OCI-LY7 (cell line): ENCODE results near the gene ADARB2. TPM values are rescaled to one million over a fixed set of nuclear protein-coding genes. Genes with fewer than 3 reads are reported as not detected.
A peak's percentile ranks its signal among the peaks of the same experiment; 100 is the strongest.

Source experiments
- BruUV-seq: library from RNA; stranded (reverse); fragments of 400-500 nt; replicated peaks from 2 replicates; lab custom pipeline; 2021; lab: Mats Ljungman, UMichigan
- CTCF ChIA-PET: fragments of 300-600 bp; sonication (Branson Sonifier 250); formaldehyde crosslinking; loops from one replicate; lab custom pipeline; 2022; ENCODE audit warnings: antibody characterized with exemption; ENCODE audit not compliant: unreplicated experiment; lab: Charles Lee
- POLR2A ChIA-PET: fragments of 300-600 bp; sonication (Branson Sonifier 250); formaldehyde crosslinking; loops from one replicate; lab custom pipeline; 2022; ENCODE audit warnings: antibody characterized with exemption; lab: Charles Lee
- DNase-seq: peaks from one replicate; pipeline ENCODE4 v3.0.0-alpha.2; 2015; ENCODE audit warnings: low spot score
- H2AFZ ChIP-seq: fragments of 200-600 bp; sonication (generic), shearing (Covaris generic); 2 replicates; pipeline ENCODE4 v1.6.1; 2014; ENCODE audit warnings: mild to moderate bottlenecking, antibody characterized with exemption, low read length, moderate library complexity
- H3K27ac ChIP-seq: fragments of 200-600 bp; sonication (generic); 2 replicates; pipeline ENCODE4 v1.5.1; 2014; ENCODE audit warnings: mixed run types, low read depth, mild to moderate bottlenecking, moderate library complexity, low read length, inconsistent platforms; ENCODE audit not compliant: poor library complexity, severe bottlenecking
- H3K36me3 ChIP-seq: fragments of 200-600 bp; sonication (generic); 2 replicates; pipeline ENCODE4 v1.6.1; 2014; ENCODE audit warnings: mild to moderate bottlenecking, antibody characterized with exemption, low read length, moderate library complexity, mixed read lengths; ENCODE audit not compliant: insufficient read depth
- H3K4me1 ChIP-seq: fragments of 200-600 bp; sonication (generic); 2 replicates; pipeline ENCODE4 v1.5.1; 2014; ENCODE audit warnings: mild to moderate bottlenecking, low read length; ENCODE audit not compliant: insufficient read depth, poor library complexity, severe bottlenecking
- H3K4me2 ChIP-seq: fragments of 200-600 bp; sonication (generic); 2 replicates; pipeline ENCODE4 v1.6.1; 2014; ENCODE audit warnings: mild to moderate bottlenecking, low read length
- H3K4me3 ChIP-seq: fragments of 200-600 bp; sonication (generic); 2 replicates; pipeline ENCODE4 v1.5.1; 2014; ENCODE audit warnings: mild to moderate bottlenecking, low read depth, low read length; ENCODE audit not compliant: poor library complexity, severe bottlenecking
- H3K79me2 ChIP-seq: fragments of 200-600 bp; sonication (generic); 2 replicates; pipeline ENCODE4 v1.6.1; 2016; ENCODE audit warnings: low read depth, mild to moderate bottlenecking, low read length, moderate library complexity, mixed read lengths; ENCODE audit not compliant: insufficient read depth
- H3K9me2 ChIP-seq: fragments of 200-600 bp; sonication (generic); 2 replicates; pipeline ENCODE4 v1.6.1; 2016; ENCODE audit warnings: mild to moderate bottlenecking, low read length, mixed read lengths; ENCODE audit not compliant: insufficient read depth
- H3K9me3 ChIP-seq: fragments of 200-600 bp; sonication (generic); 2 replicates; pipeline ENCODE4 v1.6.1; 2014; ENCODE audit warnings: mild to moderate bottlenecking, mixed run types, low read length, mixed read lengths
- H4K20me1 ChIP-seq: fragments of 200-600 bp; sonication (generic); 2 replicates; pipeline ENCODE4 v1.6.1; 2014; ENCODE audit warnings: mild to moderate bottlenecking, antibody characterized with exemption, low read length, moderate library complexity, mixed read lengths; ENCODE audit not compliant: insufficient read depth
- EZH2phosphoT487 ChIP-seq: fragments of 200-600 bp; sonication (generic); IDR thresholded peaks from 2 replicates; pipeline ENCODE4 v1.6.1; 2018; ENCODE audit warnings: low read depth, borderline replicate concordance, mild to moderate bottlenecking, mixed run types, antibody characterized with exemption, low read length, moderate library complexity, mixed read lengths
- intact Hi-C: fragments of 100-400 bp; cut with micrococcal nuclease; formaldehyde crosslinking; loops from one replicate; pipeline ENCODE4 v1.10.0; 2022; ENCODE audit not compliant: unreplicated experiment
- total RNA-seq, 2 experiments: library from RNA; depleted of rRNA in 1 of 2; stranded (reverse); fragments of >200 nt in 1 of 2; shearing (Covaris generic) in 1 of 2; gene quantifications; 2 replicates each; pipeline ENCODE4 v1.2.3, GENCODE V29; 2014 to 2022
- TF ChIP-seq, protein P1 (sequence below): fragments of 200-600 bp; sonication (generic); conservative IDR thresholded peaks from 2 replicates; pipeline ENCODE4 v1.5.1; 2014; ENCODE audit warnings: mild to moderate bottlenecking, antibody characterized with exemption, low read length, moderate library complexity, mixed read lengths

Gene ADARB2
- total RNA-seq, 2 experiments from 2014 or later = 0.03 TPM; not detected in 1

GRCh38 chr10:1368842-1369171 is 368.5 kb downstream of the ADARB2 start:
- POLR2A ChIA-PET = interaction anchor here (0.6 kb wide), 3 partner anchors 11 to 38 kb away, joined by 3 to 6 read pairs (median 3); no protein-coding TSS in a partner anchor
- no peak overlapping the region for H3K4me2 ChIP-seq
- no peaks in the 10 kb centered on the region for H3K79me2 ChIP-seq
- CTCF ChIA-PET = interaction anchor here (0.6 kb wide), 1 partner anchor 298 kb away, joined by 8 read pairs; no protein-coding TSS in a partner anchor
- no peak for TF ChIP-seq EZH2phosphoT487
- TF ChIP-seq, protein P1, sequence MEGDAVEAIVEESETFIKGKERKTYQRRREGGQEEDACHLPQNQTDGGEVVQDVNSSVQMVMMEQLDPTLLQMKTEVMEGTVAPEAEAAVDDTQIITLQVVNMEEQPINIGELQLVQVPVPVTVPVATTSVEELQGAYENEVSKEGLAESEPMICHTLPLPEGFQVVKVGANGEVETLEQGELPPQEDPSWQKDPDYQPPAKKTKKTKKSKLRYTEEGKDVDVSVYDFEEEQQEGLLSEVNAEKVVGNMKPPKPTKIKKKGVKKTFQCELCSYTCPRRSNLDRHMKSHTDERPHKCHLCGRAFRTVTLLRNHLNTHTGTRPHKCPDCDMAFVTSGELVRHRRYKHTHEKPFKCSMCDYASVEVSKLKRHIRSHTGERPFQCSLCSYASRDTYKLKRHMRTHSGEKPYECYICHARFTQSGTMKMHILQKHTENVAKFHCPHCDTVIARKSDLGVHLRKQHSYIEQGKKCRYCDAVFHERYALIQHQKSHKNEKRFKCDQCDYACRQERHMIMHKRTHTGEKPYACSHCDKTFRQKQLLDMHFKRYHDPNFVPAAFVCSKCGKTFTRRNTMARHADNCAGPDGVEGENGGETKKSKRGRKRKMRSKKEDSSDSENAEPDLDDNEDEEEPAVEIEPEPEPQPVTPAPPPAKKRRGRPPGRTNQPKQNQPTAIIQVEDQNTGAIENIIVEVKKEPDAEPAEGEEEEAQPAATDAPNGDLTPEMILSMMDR = peak; percentile 78
- peak; percentile 58 for DNase-seq
- H4K20me1 ChIP-seq = no peaks in the 10 kb centered on the region
- no peak overlapping the region for H2AFZ ChIP-seq
- no peak overlapping the region for H3K27ac ChIP-seq
- H3K9me3 ChIP-seq = no peaks in the 10 kb centered on the region
- no TSS peak for BruUV-seq
- no peak overlapping the region for H3K4me3 ChIP-seq
- intact Hi-C loops = no loop called here
- H3K9me2 ChIP-seq = no peaks in the 10 kb centered on the region
- H3K4me1 ChIP-seq = no peaks in the 10 kb centered on the region
- no peaks in the 10 kb centered on the region for H3K36me3 ChIP-seq

DNA sequence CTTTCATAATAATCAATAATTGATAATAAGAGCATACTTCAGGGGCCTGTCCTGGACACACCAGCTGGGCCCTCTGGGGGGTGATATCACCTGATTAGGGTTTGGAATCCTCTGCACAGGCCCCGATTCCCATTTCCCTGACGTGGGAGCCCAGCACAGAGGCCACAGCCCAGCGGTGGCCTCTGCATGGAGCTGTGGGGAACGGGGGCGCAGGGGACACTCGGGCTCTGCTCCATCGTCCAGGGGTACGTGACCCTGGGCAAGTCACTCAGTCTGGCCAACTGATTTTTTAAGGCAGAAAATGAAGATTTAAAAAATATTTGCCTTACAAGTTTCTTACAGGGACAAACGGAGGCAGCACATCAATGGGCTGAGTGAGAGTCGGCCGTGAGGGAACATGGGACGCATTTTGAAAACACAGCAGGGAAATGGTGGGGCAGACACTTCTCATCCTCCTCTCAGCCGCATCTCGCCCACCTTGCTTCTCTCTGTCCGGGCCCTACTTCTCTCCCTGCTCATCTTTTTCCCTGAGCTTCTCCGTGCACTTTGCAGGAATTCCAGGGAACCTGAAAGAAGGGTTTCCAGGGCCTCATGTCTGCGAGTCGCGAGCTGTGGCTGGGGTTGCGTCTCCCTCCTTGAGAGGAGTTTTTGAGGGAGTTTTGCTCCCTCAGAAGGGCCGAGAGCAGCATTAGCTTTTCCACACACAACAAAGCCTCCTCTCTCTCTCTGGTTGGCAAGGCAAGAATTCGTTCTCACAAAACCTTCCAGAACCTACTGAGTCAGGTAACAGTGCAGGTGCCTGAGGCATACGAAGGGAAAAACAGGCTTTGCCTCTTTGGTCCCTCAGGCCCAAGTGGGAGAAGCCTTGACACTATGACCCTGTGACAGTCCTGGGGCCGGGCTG is 369.1 kb downstream of the ADARB2 start:
- DNase-seq = no peak
- no TSS peak for BruUV-seq
- H2AFZ ChIP-seq = no peak overlapping the region
- H4K20me1 ChIP-seq = no peaks in the 10 kb centered on the region
- H3K4me1 ChIP-seq = no peaks in the 10 kb centered on the region
- H3K4me3 ChIP-seq = no peak overlapping the region
- H3K9me2 ChIP-seq = no peaks in the 10 kb centered on the region
- no peaks in the 10 kb centered on the region for H3K36me3 ChIP-seq
- H3K79me2 ChIP-seq = no peaks in the 10 kb centered on the region
- no peak for TF ChIP-seq EZH2phosphoT487
- TF ChIP-seq, protein P1 = no peak
- POLR2A ChIA-PET = interaction anchor here (0.6 kb wide), 2 partner anchors 12 to 39 kb away, joined by 3 to 6 read pairs; no protein-coding TSS in a partner anchor
- H3K4me2 ChIP-seq = no peak overlapping the region
- CTCF ChIA-PET = interaction anchor here (0.6 kb wide), 1 partner anchor 298 kb away, joined by 8 read pairs; no protein-coding TSS in a partner anchor
- intact Hi-C loops = no loop called here
- no peaks in the 10 kb centered on the region for H3K9me3 ChIP-seq
- H3K27ac ChIP-seq = no peak overlapping the region
